GM18511 (cell line): Measurements from ENCODE around the gene CNGA1.
A peak's percentile ranks its signal among the peaks of the same experiment; 100 is the strongest.

Source experiments
- ATAC-seq: cut with Tn5 transposase; IDR thresholded peaks from one replicate; pipeline ENCODE4 v1.9.1; 2021; ENCODE audit warnings: mild to moderate bottlenecking, moderate library complexity; ENCODE audit not compliant: unreplicated experiment

Gene CNGA1

DNA sequence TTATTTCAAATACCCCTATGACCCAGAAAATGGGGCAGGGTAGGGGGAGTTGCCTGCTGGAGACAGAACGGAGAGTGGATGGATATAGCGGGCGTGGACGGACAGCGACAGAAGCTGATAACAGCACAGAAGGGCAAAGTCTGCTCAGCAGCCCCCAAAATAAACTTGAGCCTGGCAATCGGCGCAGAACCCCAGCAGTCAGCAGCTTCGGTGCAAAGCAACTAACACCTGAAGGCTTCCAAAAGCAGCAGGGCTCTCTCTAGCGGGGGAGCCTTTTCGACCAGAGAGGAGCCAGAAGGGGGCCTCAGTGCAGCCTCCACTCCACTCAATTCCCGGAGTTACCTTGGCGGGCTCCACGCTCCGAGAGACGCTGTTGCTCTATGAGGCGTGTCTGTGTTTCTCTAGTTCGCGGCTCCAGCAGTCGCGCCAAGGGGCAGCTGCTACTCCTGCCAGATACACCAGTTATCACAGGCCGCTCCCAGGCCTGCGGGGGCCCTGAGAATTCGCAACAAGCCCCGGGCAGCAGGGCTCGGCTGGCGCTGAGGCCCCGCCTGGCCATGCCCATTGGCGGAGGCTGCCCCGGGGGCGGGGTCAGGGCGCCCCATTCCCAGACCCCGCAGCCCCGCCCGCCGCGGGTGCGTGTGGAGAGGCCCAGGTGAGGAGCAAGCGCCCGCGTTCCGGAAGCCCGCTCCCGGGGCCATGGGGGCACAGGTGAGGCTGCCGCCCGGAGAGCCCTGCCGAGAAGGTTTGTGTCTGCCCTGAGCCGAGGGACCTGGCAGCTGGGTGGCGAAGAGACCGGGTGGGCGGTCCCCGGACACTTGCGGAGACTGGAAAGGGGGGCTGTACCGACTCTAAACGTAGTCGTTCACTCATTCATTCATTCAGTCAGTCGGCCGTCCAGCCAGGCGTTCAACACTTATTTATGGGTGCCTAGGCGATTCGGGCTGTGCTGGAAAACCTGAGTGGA lies at the start of gene CNGA1, which contains the start of gene NIPAL1:
TSS of gene CNGA1 (minus strand) at position 541 of the 967 bp plus-strand sequence. CDS start 63,992 bp downstream, outside the sequence.
TSS of gene NIPAL1 (plus strand) at position 632 of the 967 bp plus-strand sequence. CDS start at position 700, 68 bp downstream.
- peak; percentile 87 for ATAC-seq

DNA sequence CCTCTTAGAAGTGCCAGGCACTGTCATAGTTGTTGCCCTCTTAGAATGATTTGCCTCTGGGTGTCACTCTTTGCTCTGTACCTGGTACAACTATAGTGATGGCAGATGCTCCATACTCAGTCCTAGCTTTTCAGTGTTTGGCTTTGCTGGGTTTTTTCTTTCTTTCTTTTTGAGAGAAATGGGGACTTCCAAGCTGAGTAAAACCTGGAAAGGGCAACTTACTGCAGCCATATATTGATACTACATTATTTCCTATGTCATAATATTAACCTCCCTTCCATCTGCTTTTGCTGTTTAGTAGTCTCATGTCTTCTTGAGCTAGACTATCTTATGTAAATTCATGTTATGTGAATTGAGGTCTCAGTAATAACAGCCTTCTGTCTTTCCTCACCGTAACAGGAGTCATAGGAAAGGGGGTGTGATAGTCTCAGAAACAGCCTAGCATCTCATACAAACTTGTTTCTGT lies 49.1 kb upstream of the CNGA1 start:
- peak; percentile 79 for ATAC-seq

DNA sequence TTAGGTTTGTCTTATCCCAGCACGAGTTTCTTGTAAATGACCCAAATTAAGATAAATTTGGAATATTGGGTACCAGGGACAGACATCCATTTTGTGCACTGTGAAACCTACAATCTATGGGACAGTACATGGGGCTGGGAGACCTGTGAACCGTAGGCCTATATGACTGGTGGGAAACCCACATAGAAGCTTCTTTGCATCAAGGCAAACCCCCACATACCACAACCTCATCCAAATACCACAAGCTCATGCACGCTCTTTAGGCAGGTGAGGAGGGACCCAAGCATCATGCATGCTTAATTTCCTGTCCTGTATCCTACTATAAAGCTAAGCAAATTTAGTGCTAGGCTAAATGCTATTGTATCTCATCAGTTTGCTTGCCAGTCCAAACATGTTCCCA lies 47.9 kb upstream of the CNGA1 start:
- ATAC-seq = no peak

DNA sequence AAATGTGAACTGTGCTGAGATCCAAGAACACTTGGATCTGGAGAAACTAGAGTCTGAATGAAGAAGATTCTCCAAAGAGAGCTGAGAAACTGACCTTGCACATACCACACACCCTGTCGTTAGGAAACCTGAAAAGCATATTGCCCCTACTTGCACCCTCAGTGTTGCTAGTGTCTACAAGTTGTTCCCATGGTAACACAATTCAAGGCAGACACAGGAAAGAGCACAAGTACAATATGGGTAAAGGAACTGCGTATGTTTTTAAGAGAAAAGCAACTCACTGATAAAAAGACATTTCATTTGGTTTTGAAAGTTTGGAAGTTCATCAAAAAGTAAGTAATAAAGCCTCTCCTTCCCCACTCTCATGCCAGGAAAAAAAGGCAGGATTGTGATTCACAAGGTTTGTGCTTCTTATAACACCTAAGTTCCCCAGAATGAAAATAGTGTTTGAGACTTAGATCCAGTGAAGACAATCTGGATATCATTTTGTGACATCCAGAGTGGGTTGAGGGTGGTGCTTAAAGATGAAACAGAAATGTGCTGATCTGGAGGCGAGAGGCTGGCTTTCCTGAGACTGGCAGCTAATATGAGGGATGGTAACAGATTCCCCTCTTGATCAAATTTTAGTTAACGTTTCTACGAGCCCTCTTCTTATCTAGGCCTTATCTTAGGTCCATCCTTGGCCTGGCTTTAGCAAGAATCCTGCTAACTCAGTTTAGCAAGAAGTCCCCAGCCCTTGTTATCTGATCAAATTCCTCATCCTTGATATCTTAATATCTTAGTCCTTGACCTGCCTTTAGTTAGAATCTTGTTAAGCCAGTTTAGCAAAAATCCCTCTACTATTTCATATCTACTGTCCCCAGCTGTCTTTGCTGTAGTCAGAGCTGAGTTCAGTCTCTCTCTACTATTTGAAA lies 42.4 kb upstream of the CNGA1 start:
- ATAC-seq = no peak

DNA sequence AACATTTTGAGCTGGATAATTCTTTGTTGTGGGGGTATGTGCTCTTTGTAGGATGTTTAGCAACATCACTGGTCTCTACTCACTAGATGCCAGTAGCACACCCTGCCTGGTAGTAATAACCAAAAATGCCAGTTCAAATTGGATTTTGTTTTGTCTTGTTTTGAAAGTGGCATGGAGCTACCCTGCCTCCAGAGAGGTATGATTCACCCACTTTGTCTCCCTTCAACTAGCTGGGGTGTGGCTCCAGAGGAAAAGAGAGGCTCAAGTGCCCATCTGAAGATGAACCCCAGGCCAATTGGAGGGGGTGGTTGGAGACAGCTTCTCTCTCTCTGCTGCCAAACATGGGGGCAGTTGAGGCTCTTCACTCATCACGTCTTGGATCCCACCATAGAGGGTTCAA lies 34.6 kb upstream of the CNGA1 start:
- no peak for ATAC-seq

DNA sequence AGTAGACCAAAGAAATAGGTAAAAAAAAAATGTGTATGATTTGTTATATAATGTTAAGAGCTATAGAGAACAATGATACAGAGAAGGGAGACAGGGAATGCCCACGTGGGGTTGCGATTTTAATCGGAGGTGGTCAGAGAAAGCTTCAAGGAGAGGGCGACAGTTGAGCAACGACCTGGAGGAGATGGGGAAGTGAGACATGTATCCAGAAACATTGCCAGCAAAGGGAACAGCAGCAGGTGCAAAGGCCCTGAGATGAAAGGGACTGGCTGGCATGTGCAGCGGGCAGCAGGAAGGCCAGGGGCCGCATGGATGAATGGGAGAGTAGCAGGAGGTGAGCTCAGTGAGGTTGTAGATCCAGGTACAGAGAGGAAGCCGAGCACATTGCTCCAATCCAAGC lies 33.0 kb upstream of the CNGA1 start:
- no peak for ATAC-seq

DNA sequence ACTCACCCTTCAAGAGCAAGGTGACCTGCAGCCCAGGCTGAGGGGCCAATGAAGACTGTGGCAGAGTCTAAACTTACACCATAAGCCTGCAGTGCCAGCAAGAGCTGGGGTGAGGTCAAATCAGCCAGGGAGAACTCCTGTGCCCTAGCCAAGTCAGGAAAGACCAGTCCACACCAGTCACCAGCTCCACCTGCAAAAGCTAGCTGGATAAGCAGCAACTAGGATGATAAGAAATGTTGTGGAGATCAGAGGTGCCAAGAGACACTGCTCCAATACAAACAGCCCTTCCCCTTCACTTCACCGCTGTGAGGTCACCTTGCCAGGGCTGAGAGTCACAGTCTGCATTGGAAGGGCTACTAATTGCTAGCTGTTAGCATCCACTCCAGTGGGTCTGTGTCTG lies 31.4 kb upstream of the CNGA1 start:
- peak; percentile 13 for ATAC-seq

DNA sequence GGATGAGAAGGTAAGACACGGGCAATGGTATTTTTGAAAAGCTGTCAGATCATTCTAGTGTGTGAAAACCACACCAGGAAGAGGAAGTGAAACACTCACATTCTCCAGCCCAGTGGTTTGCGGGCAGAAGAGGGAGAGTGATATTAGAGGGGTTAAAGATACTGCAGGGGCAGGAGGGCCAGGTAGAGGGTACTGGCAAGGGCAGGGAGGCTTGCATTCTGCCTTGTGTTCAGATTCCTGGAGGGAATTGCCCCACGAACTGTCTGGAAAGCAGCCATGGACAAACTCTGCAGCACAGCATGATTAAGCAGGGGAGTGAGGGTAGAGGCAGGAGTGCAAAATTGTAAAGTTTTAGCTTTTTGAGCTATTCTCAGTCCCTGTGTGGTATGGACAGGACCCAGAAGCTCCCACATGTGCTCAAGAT lies 31.0 kb upstream of the CNGA1 start:
- ATAC-seq = peak; percentile 97

DNA sequence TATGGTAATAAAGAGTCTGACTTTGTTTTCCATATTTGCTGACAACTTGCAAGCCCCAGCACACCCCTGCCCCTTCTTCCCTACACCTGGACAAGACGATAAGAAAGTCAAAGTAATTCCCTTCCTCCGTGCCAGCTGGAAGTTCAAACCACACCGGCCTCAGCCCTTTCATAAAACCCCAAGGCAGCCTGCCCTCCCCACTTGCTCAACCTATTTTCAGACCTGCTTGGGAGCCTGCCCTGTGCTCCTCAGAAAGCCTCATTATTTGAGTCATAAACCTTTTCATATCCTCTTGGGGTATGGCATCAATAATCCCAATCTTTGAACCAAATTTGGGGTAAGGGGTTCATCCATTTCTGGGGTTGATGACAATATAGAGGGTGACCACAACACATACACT lies 29.6 kb upstream of the CNGA1 start:
- no peak for ATAC-seq

DNA sequence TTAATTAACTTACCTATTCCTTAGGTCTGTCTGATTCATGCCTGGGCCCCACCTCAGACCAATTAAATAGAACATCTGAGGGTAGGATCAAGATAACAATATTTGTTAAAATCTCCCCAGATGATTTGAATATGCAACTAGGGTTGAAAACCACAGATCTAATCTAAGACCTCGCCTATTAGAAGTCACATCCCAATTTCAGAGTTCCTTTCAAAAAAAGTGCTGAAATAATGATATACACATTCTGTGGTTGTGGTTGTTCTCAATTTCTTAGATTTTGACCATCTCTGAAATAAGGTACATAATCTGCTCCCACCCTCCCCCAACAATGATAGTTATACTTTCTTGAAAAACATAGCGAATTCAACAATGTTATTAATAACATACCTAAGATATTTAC lies 27.8 kb upstream of the CNGA1 start:
- no peak for ATAC-seq

DNA sequence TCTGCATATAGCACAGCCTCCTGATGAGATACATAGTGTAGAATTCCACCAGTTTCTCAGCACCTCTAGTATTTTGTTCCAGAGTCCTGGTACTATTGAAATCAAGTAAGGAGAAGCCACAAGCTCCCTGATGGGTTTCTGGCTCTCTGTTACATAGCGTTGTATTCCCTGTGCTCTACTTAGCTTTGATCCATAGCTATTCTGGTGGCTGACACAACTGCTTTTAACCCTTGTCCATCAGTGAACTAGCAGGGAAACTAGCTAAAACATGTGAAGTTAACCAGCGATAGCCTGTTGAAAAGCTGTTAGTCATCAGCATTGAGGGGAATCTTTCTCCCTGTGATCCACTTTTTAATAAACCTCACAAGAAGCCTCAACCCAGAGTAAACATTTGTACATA lies 27.0 kb upstream of the CNGA1 start:
- ATAC-seq = no peak

DNA sequence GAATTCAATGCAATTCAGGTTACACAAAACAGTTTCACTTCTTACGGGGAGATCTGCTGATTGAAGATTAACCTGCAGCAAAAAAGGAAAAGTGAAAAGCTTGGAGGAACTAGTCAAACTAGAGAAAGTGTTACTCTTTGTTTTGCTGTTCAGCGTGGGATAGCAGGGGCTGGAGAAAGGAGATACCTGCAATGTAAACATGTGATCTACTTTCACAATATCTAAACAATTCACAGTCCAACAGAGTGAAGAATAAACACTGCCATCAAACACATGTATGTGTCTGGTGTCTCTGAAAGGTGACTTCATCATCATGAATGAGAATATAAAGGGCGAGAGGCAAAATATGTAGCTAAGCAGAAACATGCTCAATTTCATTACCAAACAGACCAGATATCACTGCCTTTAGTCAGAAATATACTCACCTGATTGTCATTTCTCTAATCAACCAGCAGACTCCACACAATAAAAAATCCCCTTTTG lies 26.5 kb upstream of the CNGA1 start:
- no peak for ATAC-seq

DNA sequence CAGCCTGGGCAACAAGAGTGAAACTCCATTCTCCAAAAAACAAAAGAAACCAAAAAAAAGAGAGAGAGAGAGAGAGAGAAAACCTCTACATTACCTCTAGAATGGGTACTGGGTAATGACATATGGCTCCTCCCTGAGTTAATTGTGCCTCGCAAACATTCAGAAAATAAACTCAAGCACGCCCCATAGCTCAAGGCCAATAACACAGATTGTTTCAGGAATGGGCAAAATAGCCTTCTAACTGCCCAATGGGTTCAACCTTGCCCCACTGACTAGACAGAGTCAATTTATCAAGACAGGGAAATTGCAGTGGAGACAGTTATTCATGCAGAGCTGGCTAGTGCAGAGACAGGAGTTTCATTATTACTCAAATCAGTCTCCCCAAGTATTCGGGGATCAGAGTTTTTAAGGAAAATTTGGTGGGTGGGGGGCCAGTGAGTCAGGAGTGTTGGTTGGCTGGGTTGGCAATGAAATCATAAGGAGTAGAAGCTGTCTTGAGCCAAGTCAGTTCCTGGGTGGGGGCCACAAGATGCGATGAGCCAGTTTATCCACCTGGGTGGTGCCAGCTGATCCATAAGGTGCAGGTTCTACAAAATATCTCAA lies 25.2 kb upstream of the CNGA1 start:
- ATAC-seq = no peak

DNA sequence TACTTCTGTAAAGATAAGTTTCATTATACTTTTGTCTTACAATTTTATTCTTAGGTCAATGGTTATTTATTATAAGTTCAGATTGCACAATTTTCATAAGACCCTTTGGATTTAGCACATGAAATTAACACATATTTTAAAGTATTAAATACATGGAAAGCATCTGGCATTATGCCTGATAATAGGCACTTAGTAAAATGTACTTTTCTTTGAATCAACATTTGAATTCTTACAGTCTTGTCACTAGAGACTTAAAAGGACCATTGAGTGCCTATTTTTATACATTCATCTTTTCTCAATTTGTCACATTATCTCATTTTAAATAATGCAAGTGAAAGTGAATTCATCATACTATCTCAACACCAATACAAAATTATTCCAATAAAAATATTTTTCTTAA lies 23.1 kb upstream of the CNGA1 start:
- ATAC-seq = no peak

DNA sequence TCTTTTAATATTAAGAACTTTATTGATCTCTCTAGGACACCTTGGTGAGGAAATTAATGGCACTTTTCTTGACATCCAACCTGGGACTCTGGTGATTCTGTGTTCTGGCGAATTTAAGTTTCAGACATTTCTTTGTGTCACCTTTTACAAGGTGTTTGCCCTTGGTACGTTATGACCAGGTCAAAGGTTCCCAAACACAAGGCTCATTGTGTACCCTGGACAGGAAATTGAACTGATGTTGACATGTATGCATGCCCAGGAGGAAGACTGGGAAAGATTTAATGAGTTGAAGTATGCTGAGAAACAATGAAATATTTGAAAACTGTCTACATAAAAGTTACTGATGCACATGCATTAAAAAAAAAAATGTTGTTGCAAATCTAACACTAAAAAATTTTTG lies 22.2 kb upstream of the CNGA1 start:
- ATAC-seq = no peak

DNA sequence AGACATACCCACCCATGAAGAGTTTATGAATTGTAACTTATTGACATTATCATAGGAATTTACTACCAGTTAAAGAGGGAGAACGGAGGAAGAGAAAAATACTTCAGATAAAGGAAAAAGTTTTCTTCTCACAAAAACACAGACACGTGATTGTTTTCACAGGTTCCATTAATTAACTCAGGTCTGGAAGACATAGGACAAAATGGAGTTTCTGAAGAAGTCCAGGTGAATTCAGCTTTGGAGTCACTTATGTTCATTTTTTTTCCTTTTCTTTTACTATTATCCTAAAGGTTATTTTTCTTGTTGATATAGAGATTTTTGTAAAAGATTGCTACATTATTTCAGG lies 20.6 kb upstream of the CNGA1 start:
- ATAC-seq = no peak

DNA sequence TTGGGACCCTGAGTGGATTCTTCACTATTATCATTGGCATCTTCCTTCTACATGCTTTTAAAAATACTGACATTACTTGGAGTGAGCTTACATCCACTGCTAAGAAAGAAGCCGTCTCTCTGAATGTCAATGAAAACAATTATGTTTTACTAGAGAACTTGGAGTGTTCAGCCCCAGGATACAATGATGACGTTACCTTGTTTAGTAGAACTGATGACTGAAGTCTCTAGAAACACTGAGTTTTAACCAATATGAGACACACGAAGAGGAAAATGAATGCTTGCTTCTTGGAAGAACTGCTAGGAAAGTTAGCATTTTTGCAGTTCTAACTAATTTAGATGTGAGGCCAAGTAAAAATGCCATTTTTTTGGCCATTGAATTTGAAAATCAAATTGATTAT lies 19.5 kb upstream of the CNGA1 start:
- ATAC-seq = no peak

DNA sequence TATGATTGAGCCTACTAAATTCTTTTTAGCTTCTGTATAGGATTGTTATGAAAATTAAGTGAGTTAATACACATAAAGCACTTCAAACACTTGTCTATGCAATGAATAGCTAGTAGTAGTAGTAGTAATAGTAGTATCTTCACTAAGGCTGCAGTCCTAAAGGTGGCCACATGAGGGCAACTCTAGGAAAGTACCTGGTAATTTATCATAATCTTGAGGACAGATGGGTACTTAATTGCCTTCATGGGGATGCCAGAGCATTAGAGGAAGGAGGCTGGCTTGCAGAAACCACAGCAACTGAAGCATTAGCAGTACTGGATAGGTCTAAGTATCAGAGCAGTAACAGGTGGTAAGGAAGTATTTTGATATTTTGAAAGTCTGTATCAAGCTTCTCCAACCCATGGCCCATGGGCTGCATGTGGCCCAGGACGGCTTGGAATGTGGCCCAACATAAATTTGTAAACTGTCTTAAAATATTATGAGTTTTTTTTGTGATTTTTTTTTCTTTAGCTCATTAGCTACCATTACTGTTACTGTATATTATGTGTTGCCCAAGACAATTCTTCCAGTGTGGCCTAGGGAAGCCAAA lies 17.4 kb upstream of the CNGA1 start:
- ATAC-seq = no peak

DNA sequence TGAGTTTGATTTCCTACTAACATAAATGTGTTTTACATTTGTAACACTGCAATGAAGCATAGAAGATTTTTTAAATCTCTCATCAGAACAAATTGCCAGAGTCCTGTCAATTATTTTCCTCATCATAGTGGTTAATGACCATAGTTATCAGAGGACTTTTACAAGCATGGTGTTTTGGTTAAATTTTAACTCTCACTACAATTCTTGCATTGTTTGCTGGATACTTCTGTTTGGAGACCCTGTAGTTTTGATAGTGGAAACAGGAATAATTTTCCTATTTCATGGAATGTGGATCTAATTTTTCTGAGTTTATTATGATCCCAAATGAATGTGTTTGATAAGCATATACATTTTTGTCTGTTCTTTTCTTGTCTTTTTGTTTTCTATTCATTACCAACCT lies 16.9 kb upstream of the CNGA1 start:
- ATAC-seq = no peak

DNA sequence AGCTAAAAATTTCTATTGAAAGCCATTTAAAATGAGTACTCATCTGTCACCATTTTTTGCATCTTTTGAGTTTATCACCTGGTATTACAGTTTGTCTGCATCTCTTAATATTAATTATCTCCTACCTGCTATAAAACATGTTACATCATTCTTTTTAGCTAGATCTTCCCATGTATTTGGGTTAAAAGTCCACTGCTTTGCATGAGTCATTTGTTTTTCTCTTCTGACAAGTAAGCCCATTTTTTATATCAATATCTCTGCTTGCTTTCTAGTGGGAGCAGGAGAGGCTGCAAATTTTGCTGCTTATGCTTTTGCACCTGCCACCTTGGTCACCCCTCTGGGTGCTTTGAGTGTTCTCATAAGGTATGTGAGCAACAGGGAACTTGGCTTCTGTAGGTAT lies 16.2 kb upstream of the CNGA1 start:
- ATAC-seq = no peak
